GM10266 (cell line): ENCODE measurements around the gene IQGAP1.

ENCODE experiments used
- DNase-seq: peaks from one replicate; pipeline ENCODE4 v3.0.0; 2012; ENCODE audit errors: extremely low spot score
- TF ChIP-seq, protein P1 (sequence below): IDR thresholded peaks from 2 replicates; pipeline ENCODE4 v1.5.1; 2012; ENCODE audit warnings: mild to moderate bottlenecking, low read depth; ENCODE audit not compliant: control insufficient read depth, insufficient read depth; ENCODE audit errors: missing control alignments

Gene IQGAP1

DNA sequence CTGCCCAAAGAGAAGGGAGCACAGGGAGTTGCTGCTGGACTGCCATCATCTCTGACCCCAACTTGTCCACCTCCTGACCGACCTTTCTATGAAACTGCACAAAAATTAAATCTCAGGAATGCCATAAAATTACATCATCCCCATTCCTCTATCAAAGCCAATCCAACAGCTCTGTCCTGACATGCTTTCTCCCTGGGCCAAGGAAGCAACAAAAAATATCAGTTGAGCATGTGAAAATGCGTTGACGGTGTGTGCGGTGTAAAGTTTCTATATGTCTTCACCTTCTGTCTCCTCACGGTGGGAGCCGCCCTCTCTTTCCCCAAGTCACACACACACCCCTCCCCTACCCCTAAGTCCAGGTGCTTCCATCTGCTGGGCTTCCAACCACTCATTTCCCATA, 39.6 kb upstream of the IQGAP1 start:
- TF ChIP-seq, protein P1, sequence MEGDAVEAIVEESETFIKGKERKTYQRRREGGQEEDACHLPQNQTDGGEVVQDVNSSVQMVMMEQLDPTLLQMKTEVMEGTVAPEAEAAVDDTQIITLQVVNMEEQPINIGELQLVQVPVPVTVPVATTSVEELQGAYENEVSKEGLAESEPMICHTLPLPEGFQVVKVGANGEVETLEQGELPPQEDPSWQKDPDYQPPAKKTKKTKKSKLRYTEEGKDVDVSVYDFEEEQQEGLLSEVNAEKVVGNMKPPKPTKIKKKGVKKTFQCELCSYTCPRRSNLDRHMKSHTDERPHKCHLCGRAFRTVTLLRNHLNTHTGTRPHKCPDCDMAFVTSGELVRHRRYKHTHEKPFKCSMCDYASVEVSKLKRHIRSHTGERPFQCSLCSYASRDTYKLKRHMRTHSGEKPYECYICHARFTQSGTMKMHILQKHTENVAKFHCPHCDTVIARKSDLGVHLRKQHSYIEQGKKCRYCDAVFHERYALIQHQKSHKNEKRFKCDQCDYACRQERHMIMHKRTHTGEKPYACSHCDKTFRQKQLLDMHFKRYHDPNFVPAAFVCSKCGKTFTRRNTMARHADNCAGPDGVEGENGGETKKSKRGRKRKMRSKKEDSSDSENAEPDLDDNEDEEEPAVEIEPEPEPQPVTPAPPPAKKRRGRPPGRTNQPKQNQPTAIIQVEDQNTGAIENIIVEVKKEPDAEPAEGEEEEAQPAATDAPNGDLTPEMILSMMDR = no peak
- no peak for DNase-seq

DNA sequence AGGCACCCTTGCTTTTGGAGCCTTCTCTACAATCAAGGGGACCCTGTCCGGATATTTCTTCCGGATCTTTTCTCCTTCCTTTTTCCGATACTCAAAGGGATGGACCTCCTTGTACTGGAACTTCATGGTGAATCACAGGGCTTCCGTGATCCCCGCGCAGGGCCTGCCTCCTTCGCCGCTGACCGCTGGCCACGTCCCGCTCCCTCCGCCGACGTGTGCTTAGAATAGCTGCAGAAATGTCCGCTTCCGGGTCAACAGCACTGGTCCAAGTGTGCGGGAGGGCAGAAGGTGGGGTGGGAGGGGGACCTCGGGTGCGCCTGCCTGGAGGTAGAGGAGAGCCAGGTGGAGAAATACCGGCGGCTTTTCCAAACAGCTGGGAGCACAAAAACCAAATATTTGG, 39.0 kb upstream of the IQGAP1 start:
- no peak for DNase-seq
- TF ChIP-seq, protein P1 = no peak

DNA sequence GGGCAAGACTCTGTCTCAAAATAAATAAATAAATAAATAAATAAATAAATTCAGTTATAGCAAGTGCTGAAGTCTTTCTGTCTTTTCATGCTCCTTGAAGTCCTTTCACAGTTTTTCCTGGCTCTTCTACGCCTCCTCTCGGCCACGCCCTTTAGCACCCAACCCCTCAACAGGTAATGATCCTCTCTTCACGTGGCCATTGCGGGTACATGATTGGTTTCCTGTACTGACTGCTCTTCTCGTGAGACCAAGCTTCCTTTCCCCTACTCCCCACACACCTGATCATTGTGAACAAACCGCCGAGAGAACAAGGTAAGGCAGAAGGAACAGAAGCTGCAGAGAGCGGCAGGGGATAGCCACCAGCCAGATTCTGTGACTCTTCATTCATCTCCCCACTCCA, 38.2 kb upstream of the IQGAP1 start:
- DNase-seq = no peak
- TF ChIP-seq, protein P1 = no peak

DNA sequence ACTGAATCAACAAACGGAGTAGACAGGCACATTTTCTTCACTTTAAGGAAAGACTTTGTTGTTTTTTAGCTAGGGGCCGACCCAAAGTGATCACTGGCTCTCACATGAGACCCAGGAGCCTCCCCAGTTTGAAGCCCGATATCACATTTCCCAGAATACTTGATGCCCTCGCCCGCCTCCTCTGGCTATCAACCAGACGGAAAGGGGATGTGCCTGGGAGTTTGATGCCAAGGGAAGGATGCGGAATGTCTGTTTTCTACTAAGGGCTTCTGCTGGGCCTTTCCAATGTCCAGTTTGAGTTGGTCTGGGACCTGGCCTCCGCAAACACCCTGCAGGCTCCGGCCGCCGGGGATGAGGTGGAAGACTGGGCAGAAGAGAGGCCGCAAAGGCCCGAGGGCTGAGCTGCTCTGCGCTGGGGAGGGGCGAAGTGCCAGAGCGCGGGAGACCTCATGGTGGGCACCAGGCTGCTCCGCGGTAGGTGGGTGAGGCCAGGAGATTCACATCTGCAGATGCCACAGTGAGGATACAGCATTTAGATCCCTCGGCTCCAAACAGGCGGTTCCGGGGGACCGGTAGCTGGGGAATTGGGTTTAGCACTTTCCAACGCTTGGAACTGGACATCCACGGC, 36.4 kb upstream of the IQGAP1 start:
- DNase-seq = no peak
- TF ChIP-seq, protein P1 = no peak

DNA sequence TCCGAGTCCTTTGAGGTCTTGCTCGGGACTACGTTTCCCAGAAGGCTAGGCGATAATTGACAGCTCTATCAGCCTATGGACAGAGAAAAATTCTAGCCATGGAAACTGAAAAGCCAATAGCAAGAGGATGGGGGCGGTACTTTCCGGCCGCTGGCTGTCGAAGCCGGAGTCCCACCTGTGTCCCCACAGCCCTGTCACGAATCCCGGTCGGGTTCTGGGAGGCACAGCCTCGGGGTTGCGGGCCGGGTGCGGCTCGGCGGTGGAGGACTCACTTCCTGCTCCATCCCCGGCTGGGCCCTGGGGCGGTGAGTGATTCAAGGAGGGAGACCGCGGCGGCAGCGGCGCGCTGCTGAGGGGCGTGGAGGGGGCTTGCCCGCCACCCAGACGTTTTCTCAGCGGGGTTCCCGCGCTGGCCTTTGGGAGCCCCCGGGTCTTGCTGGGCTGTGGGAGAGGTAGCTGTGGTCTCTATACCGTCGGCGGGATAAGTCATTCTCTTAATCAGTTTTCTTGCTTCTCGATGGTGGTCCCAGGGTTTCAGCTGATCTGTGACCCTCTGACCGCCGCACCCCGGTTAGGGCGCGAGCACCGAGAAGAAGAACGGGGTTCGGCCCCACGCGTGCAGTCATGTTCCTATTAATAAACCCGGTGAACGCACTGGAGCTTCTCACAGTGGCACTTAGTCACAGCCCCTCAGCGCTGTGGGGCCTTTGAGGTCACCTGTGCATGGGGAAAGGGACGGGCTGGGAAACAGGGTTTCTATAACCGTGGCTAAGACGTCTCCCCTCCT, 35.7 kb upstream of the IQGAP1 start, which contains the start of gene ZNF774:
Gene ZNF774 (plus strand): TSS at position 178 of the 787 bp plus-strand sequence. CDS start 2,377 bp downstream, outside the sequence.
- DNase-seq = peak; percentile 99

DNA sequence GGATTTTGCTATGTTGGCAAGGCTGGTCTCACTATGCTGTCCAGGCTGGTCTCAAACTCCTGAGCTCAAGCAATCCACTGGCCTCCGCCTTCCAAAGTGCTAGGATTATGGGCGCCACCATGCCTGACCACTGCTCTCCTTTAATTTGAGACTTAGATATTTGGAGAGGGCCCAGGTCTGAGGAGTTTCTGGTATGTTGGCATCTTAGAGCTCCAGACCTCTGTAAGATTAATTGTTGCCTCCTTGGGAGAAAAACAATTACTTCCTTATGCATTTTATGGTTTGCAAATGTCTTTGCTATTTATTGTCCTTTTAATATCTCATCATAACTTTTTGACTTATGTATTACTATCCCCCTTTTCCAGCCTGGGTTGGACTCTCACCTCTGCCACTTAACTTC, 33.1 kb upstream of the IQGAP1 start:
- TF ChIP-seq, protein P1 = no peak
- no peak for DNase-seq

More for the DNA sequence above, 35.7 kb upstream of the IQGAP1 start, which contains the start of gene ZNF774:
- TF ChIP-seq, protein P1 = no peak
